Measurements from ENCODE around the gene PTPRB.

The PTPRB gene

DNA sequence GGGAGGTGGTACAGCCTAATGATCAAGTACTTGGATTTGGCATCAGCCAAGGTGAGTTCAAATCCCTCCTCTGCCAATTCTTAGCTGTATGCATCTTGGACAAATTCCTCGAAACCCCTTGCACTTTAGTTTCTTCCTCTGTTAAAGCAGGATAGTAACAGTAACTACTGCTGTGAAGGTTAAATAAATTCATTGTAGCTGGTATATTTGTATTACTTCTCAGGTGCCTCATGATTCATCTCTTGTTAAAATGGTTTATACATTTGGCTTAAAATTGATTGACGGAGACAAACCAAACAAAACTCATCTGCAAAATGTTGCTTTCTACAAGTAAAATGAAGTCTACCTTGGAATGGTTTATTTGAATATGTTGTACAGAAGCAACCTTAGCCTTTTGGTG lies 2.3 kb upstream of the PTPRB start:
- Histone ChIP-seq H3K4me2 (ENCODE audit: low read length) (no peak overlapping the region), H3K9me3 (ENCODE audit: insufficient read depth, low read length) (no peaks in the 10 kb centered on the region), H4K20me1 (ENCODE audit: insufficient read depth, low read length) (no peaks in the 10 kb centered on the region), H3K36me3 (replicated peaks; ENCODE audit: low read depth, low read length) (no peaks in the 10 kb centered on the region), H3K4me1 (ENCODE audit: low read length) (no peaks in the 10 kb centered on the region), H3K9ac (ENCODE audit: low read length) (no peak overlapping the region), H2AFZ (ENCODE audit: low read depth, low read length) (no peak overlapping the region), H3K27ac (ENCODE audit: low read length) (no peak overlapping the region), H3K79me2 (ENCODE audit: low read length) (no peaks in the 10 kb centered on the region), H3K4me3 (ENCODE audit: low read length) (no peak overlapping the region), H3K27me3 (ENCODE audit: low read depth, low read length) (no peaks in the 10 kb centered on the region)
- TF ChIP-seq, protein P1, sequence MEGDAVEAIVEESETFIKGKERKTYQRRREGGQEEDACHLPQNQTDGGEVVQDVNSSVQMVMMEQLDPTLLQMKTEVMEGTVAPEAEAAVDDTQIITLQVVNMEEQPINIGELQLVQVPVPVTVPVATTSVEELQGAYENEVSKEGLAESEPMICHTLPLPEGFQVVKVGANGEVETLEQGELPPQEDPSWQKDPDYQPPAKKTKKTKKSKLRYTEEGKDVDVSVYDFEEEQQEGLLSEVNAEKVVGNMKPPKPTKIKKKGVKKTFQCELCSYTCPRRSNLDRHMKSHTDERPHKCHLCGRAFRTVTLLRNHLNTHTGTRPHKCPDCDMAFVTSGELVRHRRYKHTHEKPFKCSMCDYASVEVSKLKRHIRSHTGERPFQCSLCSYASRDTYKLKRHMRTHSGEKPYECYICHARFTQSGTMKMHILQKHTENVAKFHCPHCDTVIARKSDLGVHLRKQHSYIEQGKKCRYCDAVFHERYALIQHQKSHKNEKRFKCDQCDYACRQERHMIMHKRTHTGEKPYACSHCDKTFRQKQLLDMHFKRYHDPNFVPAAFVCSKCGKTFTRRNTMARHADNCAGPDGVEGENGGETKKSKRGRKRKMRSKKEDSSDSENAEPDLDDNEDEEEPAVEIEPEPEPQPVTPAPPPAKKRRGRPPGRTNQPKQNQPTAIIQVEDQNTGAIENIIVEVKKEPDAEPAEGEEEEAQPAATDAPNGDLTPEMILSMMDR (IDR thresholded peaks at IDR 0.05; ENCODE audit: low read depth, low read length) = no peak
- TF ChIP-seq EZH2phosphoT487 (IDR thresholded peaks at IDR 0.05; ENCODE audit: low read depth) = no peak

DNA sequence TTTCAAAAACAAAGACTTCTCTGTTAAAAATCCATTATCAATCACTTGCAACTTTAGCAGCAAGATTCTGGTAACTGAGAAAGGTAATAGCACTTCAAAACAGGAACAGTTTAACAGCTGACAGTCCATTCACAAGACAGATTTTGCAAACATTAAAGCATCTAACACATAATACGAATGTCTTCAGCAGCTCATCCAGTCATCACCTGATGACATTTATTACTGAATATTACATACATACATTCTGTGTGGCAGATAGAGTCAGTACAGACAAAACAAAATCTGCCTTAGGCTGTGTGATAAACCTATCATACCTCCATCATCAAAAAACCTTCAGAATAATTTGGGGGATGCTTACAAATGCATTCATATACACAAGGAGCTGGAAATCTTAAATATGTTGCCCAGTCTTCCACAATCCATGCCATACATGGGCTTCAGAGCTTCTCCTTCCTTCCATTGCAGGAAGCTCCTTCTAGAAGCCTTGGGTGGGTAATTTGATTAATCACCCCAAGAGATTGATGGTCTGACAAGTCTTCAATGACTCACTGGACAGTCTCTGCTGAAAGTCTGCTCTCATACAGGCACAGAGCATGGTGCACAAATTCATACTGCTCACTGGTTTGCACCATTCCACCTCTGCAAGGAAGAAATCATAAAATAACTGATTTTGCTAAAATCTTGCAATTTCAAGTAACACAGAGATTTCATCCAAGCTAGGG lies 1.6 kb upstream of the PTPRB start:
- TF ChIP-seq EZH2phosphoT487 (IDR thresholded peaks at IDR 0.05; ENCODE audit: low read depth) = no peak
- TF ChIP-seq, protein P1 (IDR thresholded peaks at IDR 0.05; ENCODE audit: low read depth, low read length) = no peak
- Histone ChIP-seq H3K9me3 (ENCODE audit: insufficient read depth, low read length) (no peaks in the 10 kb centered on the region), H3K27ac (ENCODE audit: low read length) (no peak overlapping the region), H2AFZ (ENCODE audit: low read depth, low read length) (no peak overlapping the region), H3K4me3 (ENCODE audit: low read length) (no peak overlapping the region), H3K4me1 (ENCODE audit: low read length) (no peaks in the 10 kb centered on the region), H4K20me1 (ENCODE audit: insufficient read depth, low read length) (no peaks in the 10 kb centered on the region), H3K9ac (ENCODE audit: low read length) (no peak overlapping the region), H3K27me3 (ENCODE audit: low read depth, low read length) (no peaks in the 10 kb centered on the region), H3K4me2 (ENCODE audit: low read length) (no peak overlapping the region), H3K36me3 (replicated peaks; ENCODE audit: low read depth, low read length) (no peaks in the 10 kb centered on the region), H3K79me2 (ENCODE audit: low read length) (no peaks in the 10 kb centered on the region)

DNA sequence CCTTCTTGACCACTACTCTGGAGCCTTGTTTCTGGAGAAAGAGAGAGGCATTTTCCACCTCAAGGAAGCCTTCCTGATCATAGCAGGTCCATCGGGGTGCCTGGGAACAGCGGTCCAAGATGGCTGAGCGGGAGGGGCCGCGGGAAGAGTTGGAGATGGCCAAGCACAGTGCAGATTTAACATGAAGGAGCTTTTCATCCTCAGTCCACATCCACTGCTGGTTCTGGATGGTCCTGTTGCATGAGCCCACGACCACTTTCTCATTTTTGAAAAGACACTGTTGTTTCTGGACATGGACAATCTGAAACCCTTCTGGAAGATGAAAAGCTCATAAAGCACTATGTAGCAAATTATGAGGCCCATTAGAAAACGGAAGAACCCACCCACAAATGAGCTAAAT lies 1.5 kb downstream of the PTPRB start:
- TF ChIP-seq, protein P1 (IDR thresholded peaks at IDR 0.05; ENCODE audit: low read depth, low read length) = no peak
- Histone ChIP-seq H3K27ac (ENCODE audit: low read length) (no peak overlapping the region), H3K9ac (ENCODE audit: low read length) (no peak overlapping the region), H3K9me3 (ENCODE audit: insufficient read depth, low read length) (no peaks in the 10 kb centered on the region), H2AFZ (ENCODE audit: low read depth, low read length) (no peak overlapping the region), H3K4me2 (ENCODE audit: low read length) (no peak overlapping the region), H3K27me3 (ENCODE audit: low read depth, low read length) (no peaks in the 10 kb centered on the region), H3K79me2 (ENCODE audit: low read length) (no peaks in the 10 kb centered on the region), H3K4me3 (ENCODE audit: low read length) (no peak overlapping the region), H3K36me3 (replicated peaks; ENCODE audit: low read depth, low read length) (no peaks in the 10 kb centered on the region), H3K4me1 (ENCODE audit: low read length) (no peaks in the 10 kb centered on the region), H4K20me1 (ENCODE audit: insufficient read depth, low read length) (no peaks in the 10 kb centered on the region)

DNA sequence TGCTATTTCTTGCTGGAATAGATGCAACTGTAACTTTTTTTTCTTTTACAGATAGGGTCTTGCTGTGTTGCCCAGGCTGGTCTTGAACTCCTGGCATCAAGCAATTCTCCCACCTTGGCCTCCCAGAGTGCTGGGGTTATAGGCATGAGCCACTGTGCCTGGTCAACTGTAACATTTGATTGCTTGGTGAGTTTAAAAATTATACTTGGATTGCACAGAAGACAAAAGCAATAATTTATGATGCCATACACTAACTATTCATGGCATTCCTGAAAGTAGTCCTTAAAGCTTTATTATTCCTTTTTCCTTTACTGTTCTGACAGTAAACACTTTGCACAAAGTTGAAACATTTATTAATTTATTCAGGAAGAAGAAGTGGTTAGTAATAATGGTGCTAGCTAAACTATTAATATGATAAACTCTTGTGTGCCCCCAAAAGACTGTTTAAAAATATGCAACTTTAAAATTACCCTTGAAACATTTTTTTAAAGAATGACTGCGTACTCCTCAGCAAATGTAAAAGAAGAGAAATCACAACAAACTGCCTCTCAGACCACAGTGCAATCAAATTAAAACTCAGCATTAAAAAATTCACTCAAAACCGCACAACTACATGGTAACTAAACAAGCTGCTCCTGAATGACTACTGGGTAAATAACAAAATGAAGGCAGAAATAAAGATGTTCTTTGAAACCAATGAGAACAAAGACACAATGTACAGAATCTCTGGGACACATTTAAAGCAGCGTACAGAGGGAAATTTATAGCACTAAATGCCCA lies 8.3 kb downstream of the PTPRB start:
- no peaks in the 10 kb centered on the region for H3K4me1 ChIP-seq (ENCODE audit: low read length)
- H3K79me2 ChIP-seq (ENCODE audit: low read length) = no peaks in the 10 kb centered on the region
- no peak overlapping the region for H3K4me2 ChIP-seq (ENCODE audit: low read length)
- H3K9ac ChIP-seq (ENCODE audit: low read length) = no peak overlapping the region
- no peaks in the 10 kb centered on the region for H3K36me3 ChIP-seq (replicated peaks; ENCODE audit: low read depth, low read length)
- H2AFZ ChIP-seq (ENCODE audit: low read depth, low read length) = no peak overlapping the region
- no peaks in the 10 kb centered on the region for H3K27me3 ChIP-seq (ENCODE audit: low read depth, low read length)
- H3K9me3 ChIP-seq (ENCODE audit: insufficient read depth, low read length) = no peaks in the 10 kb centered on the region
- H3K27ac ChIP-seq (ENCODE audit: low read length) = no peak overlapping the region
- no peaks in the 10 kb centered on the region for H4K20me1 ChIP-seq (ENCODE audit: insufficient read depth, low read length)
- H3K4me3 ChIP-seq (ENCODE audit: low read length) = no peak overlapping the region
- TF ChIP-seq, protein P1 (IDR thresholded peaks at IDR 0.05; ENCODE audit: low read depth, low read length) = no peak
- no peak for TF ChIP-seq EZH2phosphoT487 (IDR thresholded peaks at IDR 0.05; ENCODE audit: low read depth)

Measured in OCI-LY3 (cell line).